Epidermal melanocyte (primary cell): ENCODE results near the gene GIMAP8.
"Not testable (repeated sequence)": the region's sequence is repeated elsewhere in the genome, so short reads cannot be mapped to it uniquely, and the experiment has no call there.

Experiments used
- DNase-seq: peaks from one replicate; pipeline ENCODE4 v3.0.0; 2011; ENCODE audit warnings: low spot score; ENCODE audit not compliant: insufficient read length

The GIMAP8 gene

GRCh38 chr7:150513758-150514157 is 63.3 kb downstream of the GIMAP8 start:
- DNase-seq = no peak

DNA sequence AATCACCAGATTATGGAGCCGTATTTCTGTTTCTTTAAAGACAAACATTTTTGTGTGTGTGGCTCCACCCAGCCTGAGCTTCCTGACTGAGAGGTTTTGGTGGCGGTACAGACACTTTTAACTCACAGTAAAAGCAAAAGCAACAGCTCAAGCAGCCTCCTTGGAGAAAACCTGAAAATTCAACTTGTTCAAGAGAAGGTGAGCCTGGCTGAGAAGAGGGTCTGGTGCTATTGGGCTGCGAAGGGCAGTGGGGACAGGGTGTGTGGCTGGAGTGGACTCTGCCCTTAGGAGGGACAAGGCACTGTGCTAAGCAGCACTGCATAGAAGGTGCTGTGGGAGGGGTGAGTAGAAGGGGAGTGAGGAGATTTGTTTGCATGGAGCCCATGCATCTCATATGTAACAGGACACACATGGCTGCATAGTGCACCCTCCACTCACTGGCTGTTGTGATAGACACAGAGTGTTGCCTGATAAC is 64.4 kb downstream of the GIMAP8 start, which contains the start of gene GIMAP7:
Gene GIMAP7 (plus strand): TSS at position 125 of the 475 bp plus-strand sequence. CDS start 5,103 bp downstream, outside the sequence.
- DNase-seq = no peak

DNA sequence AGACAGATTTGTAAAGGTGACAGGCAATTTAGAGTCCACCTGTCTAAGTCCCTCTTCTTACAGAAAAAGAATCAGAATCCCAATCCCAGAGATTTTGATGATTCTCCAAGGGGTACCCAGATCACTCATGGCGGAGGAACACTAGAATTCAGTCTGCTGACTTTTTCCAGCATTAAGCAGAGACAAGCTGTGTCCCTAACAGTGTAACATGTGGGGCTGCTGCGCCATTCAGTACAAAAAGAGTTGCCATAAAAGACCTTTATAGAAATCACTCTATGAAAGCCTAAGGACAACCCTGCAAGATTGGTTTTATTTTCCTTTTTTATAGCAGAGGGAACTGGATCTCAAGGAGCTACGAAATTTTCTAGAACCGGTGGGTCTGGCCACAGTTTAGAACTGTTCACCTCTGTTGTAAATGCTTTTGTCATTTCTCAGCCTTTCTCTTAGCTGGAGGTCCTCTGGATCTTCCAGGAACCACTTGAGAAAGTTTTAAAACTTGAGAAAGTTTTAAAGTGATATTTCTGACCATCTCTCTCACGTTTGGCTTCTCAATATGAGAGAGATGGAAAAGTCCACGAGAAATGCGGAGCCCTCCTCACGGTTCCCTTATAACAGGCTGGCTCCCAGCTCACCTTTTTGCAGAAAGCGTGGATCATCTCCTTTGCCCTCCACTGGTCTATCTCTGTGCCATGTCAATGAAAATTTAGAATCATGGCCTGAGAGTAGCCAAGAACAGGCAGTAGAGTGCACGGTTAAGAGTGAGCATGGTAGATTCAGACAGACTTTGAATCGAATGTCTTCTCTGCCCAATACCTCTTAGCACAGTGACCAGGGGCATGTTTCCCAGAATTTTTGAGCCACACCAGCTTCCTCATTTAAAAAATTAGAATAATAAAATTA is 65.1 kb downstream of the GIMAP8 start:
- no peak for DNase-seq

- DNase-seq = no peak
These were observed 66.7 kb downstream of the GIMAP8 start for GRCh38 chr7:150516956-150517745.

DNA sequence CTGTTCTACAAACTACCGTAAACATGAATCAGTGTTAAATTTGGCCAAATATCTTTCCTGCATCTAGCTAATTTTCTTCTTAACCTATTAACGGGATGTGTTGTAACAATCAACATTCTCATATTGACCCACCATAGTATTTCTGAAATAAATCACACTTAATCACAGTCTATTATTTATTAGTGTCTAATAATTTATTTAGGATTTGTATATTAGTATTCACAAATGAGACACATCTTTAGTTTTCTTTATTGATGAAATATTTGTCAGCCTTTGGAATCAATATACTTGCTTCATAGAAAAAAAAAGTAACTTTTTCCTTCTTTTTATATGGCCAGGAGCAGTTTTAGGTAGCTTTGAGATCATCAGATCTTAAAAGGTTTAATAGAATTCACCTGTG is 68.9 kb downstream of the GIMAP8 start:
- DNase-seq = no peak

GRCh38 chr7:150520145-150520544 is 69.7 kb downstream of the GIMAP8 start:
- no peak for DNase-seq

DNA sequence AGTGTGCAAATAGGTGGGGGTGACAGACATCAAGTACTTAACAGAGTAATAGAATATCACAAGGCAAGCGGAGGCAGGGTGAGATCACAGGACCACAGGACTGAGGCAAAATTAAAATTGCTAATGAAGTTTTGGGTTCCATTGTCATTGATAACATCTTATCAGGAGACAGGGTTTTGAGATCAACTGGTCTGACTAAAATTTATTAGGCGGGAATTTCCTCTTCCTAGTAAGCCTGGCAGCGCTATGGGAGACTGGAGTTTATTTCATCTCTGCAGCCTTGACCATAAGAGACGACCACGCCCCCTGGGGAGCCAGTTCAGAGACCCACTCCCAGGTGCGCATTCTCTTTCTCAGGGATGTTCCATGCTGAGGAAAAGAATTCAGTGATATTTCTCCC is 72.5 kb downstream of the GIMAP8 start:
- DNase-seq = not testable (repeated sequence)

- no peak for DNase-seq
These were observed 73.6 kb downstream of the GIMAP8 start for GRCh38 chr7:150524018-150524417.
